H1 (cell line): ENCODE measurements around the gene ANAPC13. TPM values are rescaled to one million over a fixed set of nuclear protein-coding genes. Genes with fewer than 3 reads are reported as not detected.

Experiments
- CTCF ChIA-PET: fragments of 300-600 bp; sonication (Branson Sonifier 250); formaldehyde crosslinking; loops from one replicate; lab custom pipeline; 2021; ENCODE audit not compliant: partially characterized antibody; lab: Charles Lee
- POLR2A ChIA-PET: fragments of 300-600 bp; sonication (Branson Sonifier 250); formaldehyde crosslinking; loops from one replicate; lab custom pipeline; 2021; ENCODE audit warnings: inconsistent platforms; ENCODE audit not compliant: partially characterized antibody; lab: Charles Lee
- DNase-seq, 2 experiments: peaks; one replicate each; pipeline versions ENCODE4 v3.0.0 to v3.0.0-alpha.2; 2010 to 2022; ENCODE audit warnings: low spot score in 2 of 2, low read depth in 1 of 2, mixed read lengths in 1 of 2
- FAIRE-seq: peaks from 2 replicates; lab custom pipeline; 2011; peaks lifted over from hg19 to GRCh38; lab: Jason Lieb, UNC
- H2AFZ ChIP-seq: 2 replicates; pipeline ENCODE4 v1.8.1; 2012; ENCODE audit warnings: low read length, inconsistent platforms
- H2AK5ac ChIP-seq: 2 replicates; pipeline ENCODE4 v1.6.1; 2013; ENCODE audit warnings: low read depth, low read length
- H2BK120ac ChIP-seq: replicated peaks from 2 replicates; pipeline ENCODE3; 2013; ENCODE audit warnings: low read depth, low read length, inconsistent platforms
- H2BK12ac ChIP-seq: 2 replicates; pipeline ENCODE4 v1.6.1; 2013; ENCODE audit warnings: low read depth, low read length
- H2BK15ac ChIP-seq: 2 replicates; pipeline ENCODE4 v1.6.1; 2013; ENCODE audit warnings: low read length
- H2BK20ac ChIP-seq: 2 replicates; pipeline ENCODE4 v1.6.1; 2013; ENCODE audit warnings: low read length
- H2BK5ac ChIP-seq: 2 replicates; pipeline ENCODE4 v1.6.1; 2013; ENCODE audit warnings: low read depth, low read length
- H3K14ac ChIP-seq: 2 replicates; pipeline ENCODE4 v1.6.1; 2013; ENCODE audit warnings: inconsistent platforms; ENCODE audit not compliant: insufficient read length
- H3K18ac ChIP-seq: 2 replicates; pipeline ENCODE4 v1.6.1; 2013; ENCODE audit warnings: low read length; ENCODE audit errors: extremely low read depth
- H3K23ac ChIP-seq: 2 replicates; pipeline ENCODE4 v1.6.1; 2013; ENCODE audit warnings: inconsistent platforms; ENCODE audit not compliant: insufficient read length
- H3K23me2 ChIP-seq: 2 replicates; pipeline ENCODE4 v1.6.1; 2013; ENCODE audit warnings: low read depth, low read length
- H3K27ac ChIP-seq: 2 replicates; pipeline ENCODE4 v1.6.1; 2011; ENCODE audit warnings: low read depth, low read length, inconsistent platforms
- H3K27me3 ChIP-seq, 4 experiments: replicated peaks in 1 of 4; 1 replicate in 1 of 4; 2 replicates in 3 of 4; pipeline versions ENCODE4 v1.6.1 to v1.8.1; 2011 to 2013; ENCODE audit warnings: low read length in 3 of 4, mild to moderate bottlenecking in 3 of 4, inconsistent platforms in 2 of 4, mixed read lengths in 2 of 4, moderate library complexity in 1 of 4; ENCODE audit not compliant: control insufficient read depth in 3 of 4, insufficient read depth in 3 of 4; ENCODE audit errors: extremely low read depth in 1 of 4
- H3K36me3 ChIP-seq, 4 experiments: 2 replicates each; pipeline versions ENCODE4 v1.6.1 to v1.8.1; 2011 to 2013; ENCODE audit warnings: mild to moderate bottlenecking in 4 of 4, low read length in 3 of 4, moderate library complexity in 2 of 4, control low read depth in 1 of 4, inconsistent platforms in 1 of 4; ENCODE audit not compliant: insufficient read depth in 4 of 4, control insufficient read depth in 2 of 4
- H3K4ac ChIP-seq: replicated peaks from 2 replicates; pipeline ENCODE3; 2013; ENCODE audit warnings: low read length, low read depth, mixed read lengths, inconsistent platforms; ENCODE audit not compliant: insufficient read length
- H3K4me1 ChIP-seq, 4 experiments: replicated peaks in 1 of 4; 1 replicate in 1 of 4; 2 replicates in 3 of 4; pipeline versions ENCODE4 v1.6.1 to v1.8.1; 2011 to 2013; ENCODE audit warnings: low read length in 3 of 4, inconsistent platforms in 2 of 4, mixed read lengths in 1 of 4; ENCODE audit not compliant: insufficient read depth in 4 of 4, control insufficient read depth in 3 of 4
- H3K4me2 ChIP-seq, 2 experiments: 2 replicates each; pipeline versions ENCODE4 v1.6.1 to v1.8.1; 2011 to 2013; ENCODE audit warnings: low read depth in 2 of 2, low read length in 2 of 2, control low read depth in 1 of 2, inconsistent platforms in 1 of 2, mild to moderate bottlenecking in 1 of 2; ENCODE audit not compliant: insufficient read depth in 1 of 2
- H3K4me3 ChIP-seq, 4 experiments: fragments of 200-600, 300-600 bp in 1 of 4; sonication (generic), shearing (Covaris generic), sonication (Bioruptor Twin) in 1 of 4; 2 replicates each; pipeline versions ENCODE4 v1.5.1 to v1.8.1; 2011 to 2016; ENCODE audit warnings: low read length in 4 of 4, low read depth in 3 of 4, control low read depth in 2 of 4, inconsistent platforms in 2 of 4, mild to moderate bottlenecking in 2 of 4, mixed read lengths in 1 of 4, moderate library complexity in 1 of 4; ENCODE audit not compliant: insufficient read depth in 2 of 4; ENCODE audit errors: extremely low read depth in 1 of 4
- H3K56ac ChIP-seq: replicated peaks from 2 replicates; pipeline ENCODE3; 2013; ENCODE audit warnings: low read depth, mild to moderate bottlenecking, mixed read lengths, low read length, inconsistent platforms; ENCODE audit not compliant: insufficient read length
- H3K79me1 ChIP-seq: 2 replicates; pipeline ENCODE4 v1.6.1; 2013; ENCODE audit warnings: low read depth, low read length, control low read depth
- H3K79me2 ChIP-seq, 2 experiments: 2 replicates each; pipeline versions ENCODE4 v1.6.1 to v1.8.1; 2012 to 2013; ENCODE audit warnings: low read length in 2 of 2, mild to moderate bottlenecking in 2 of 2, inconsistent platforms in 1 of 2; ENCODE audit not compliant: insufficient read depth in 2 of 2, control insufficient read depth in 1 of 2
- H3K9ac ChIP-seq, 4 experiments: replicated peaks in 1 of 4; 1 replicate in 1 of 4; 2 replicates in 3 of 4; pipeline versions ENCODE4 v1.6.1 to v1.8.1; 2011 to 2013; ENCODE audit warnings: low read depth in 3 of 4, low read length in 3 of 4, control low read depth in 2 of 4, mild to moderate bottlenecking in 2 of 4, moderate library complexity in 2 of 4, inconsistent platforms in 1 of 4; ENCODE audit errors: extremely low read depth in 1 of 4
- H3K9me3 ChIP-seq, 2 experiments: 2 replicates each; pipeline versions ENCODE4 v1.6.1 to v1.8.1; 2012 to 2013; ENCODE audit warnings: mild to moderate bottlenecking in 2 of 2, moderate library complexity in 2 of 2, control low read depth in 1 of 2, inconsistent platforms in 1 of 2, low read depth in 1 of 2, low read length in 1 of 2, mixed read lengths in 1 of 2; ENCODE audit not compliant: insufficient read depth in 2 of 2
- H4K20me1 ChIP-seq, 2 experiments: replicated peaks in 1 of 2; 2 replicates each; pipeline versions ENCODE3 to v1.8.1; 2011 to 2013; ENCODE audit warnings: inconsistent platforms in 2 of 2, low read length in 2 of 2, mild to moderate bottlenecking in 1 of 2; ENCODE audit not compliant: insufficient read depth in 2 of 2, control insufficient read depth in 1 of 2
- H4K5ac ChIP-seq: 2 replicates; pipeline ENCODE4 v1.6.1; 2013; ENCODE audit warnings: low read length, low read depth, mixed read lengths, inconsistent platforms; ENCODE audit not compliant: insufficient read length
- H4K8ac ChIP-seq: 2 replicates; pipeline ENCODE4 v1.8.0; 2013; ENCODE audit warnings: mild to moderate bottlenecking, moderate library complexity, low read length, inconsistent platforms; ENCODE audit not compliant: insufficient read depth; ENCODE audit errors: extremely low read depth
- H4K91ac ChIP-seq: replicated peaks from 2 replicates; pipeline ENCODE3; 2013; ENCODE audit warnings: low read length, mixed read lengths, inconsistent platforms; ENCODE audit not compliant: insufficient read length
- CEBPB ChIP-seq: IDR thresholded peaks from 2 replicates; pipeline ENCODE4 v1.6.1; 2012; ENCODE audit warnings: low read depth, low read length
- E2F6 ChIP-seq: IDR thresholded peaks from 2 replicates; pipeline ENCODE4 v1.6.1; 2012; ENCODE audit warnings: inconsistent platforms
- WGBS, 2 experiments: shearing (Covaris generic) in 1 of 2; methylation state at CpG; one replicate each; pipeline versions ENCODE4 v1.1.6 to v1.1.7; 2013 to 2015; ENCODE audit warnings: low lambda C conversion rate in 2 of 2, mixed read lengths in 2 of 2, inconsistent platforms in 1 of 2, low coverage in 1 of 2, missing lambda C conversion rate in 1 of 2; ENCODE audit not compliant: insufficient replicate concordance in 2 of 2, insufficient coverage in 1 of 2, insufficient read length in 1 of 2; ENCODE audit errors: extremely low coverage in 1 of 2, missing lambda C conversion rate in 1 of 2; 5-methylcytosine and 5-hydroxymethylcytosine counted together
- polyA plus RNA-seq, 7 experiments: library from polyadenylated mRNA; depleted of rRNA in 3 of 7; stranded (reverse) in 5 of 7; unstranded in 2 of 7; fragments of >200 nt in 5 of 7; fragments of 200-250 nt in 2 of 7; gene quantifications; 1 replicate in 5 of 7; 2 replicates in 1 of 7; 4 replicates in 1 of 7; pipeline versions ENCODE4 v1.2.1 to v1.2.3, GENCODE V29; 2011 to 2013; ENCODE audit warnings: missing spikeins in 2 of 7, mixed read lengths in 2 of 7
- total RNA-seq: library from RNA; stranded (reverse); fragmentation: NEBNext Ultra II Directional; extraction: Animal tissue kit (Norgen Biotek cat#: 25700); gene quantifications from 2 replicates; pipeline ENCODE4 v1.2.1, GENCODE V29; 2021

ANAPC13 gene
- total and polyA plus RNA-seq, 2 of the 8 experiments (the other 6 are each of a cell fraction or from before 2014, with no cell fraction given): 33.3 to 34.0 TPM

- no peak overlapping the region for H2BK120ac ChIP-seq
- no peaks in the 10 kb centered on the region for H3K23me2 ChIP-seq
- H2BK15ac ChIP-seq: no peak overlapping the region
- no peak overlapping the region for H3K23ac ChIP-seq
- no peak overlapping the region for H3K4ac ChIP-seq
- H3K79me1 ChIP-seq: peaks cover 5% of the 10 kb centered on the region; the same call in 1 of the 2 replicates
- no peak overlapping the region for H3K9ac ChIP-seq
- DNase-seq (no peak), FAIRE-seq (peak; percentile 13)
- H4K5ac ChIP-seq: no peak overlapping the region
- H3K79me2 ChIP-seq: peaks cover 0 to 22% of the 10 kb centered on the region in 2 experiments; a peak in 2 of 4 replicates
- H2AFZ ChIP-seq: no peak overlapping the region
- no peak overlapping the region for H3K27ac ChIP-seq
- no peak overlapping the region for H2BK20ac ChIP-seq
- no peak overlapping the region for H3K14ac ChIP-seq
- no peaks in the 10 kb centered on the region for H3K9me3 ChIP-seq
- H3K4me1 ChIP-seq: no peaks in the 10 kb centered on the region
- H4K91ac ChIP-seq: no peak overlapping the region
- H3K56ac ChIP-seq: no peak overlapping the region
- H2BK12ac ChIP-seq: no peak overlapping the region
- ChIA-PET CTCF (interaction anchor here (0.6 to 1.5 kb wide), 2 partner anchors 10 to 32 kb away, joined by 3 to 6 read pairs; no protein-coding TSS in a partner anchor), POLR2A (no interaction called here)
- H3K36me3 ChIP-seq: no peaks in the 10 kb centered on the region; a peak in 1 of 8 replicates
- no peak overlapping the region for H4K8ac ChIP-seq
- no peak overlapping the region for H3K4me3 ChIP-seq
- H2BK5ac ChIP-seq: no peak overlapping the region
- peaks cover 0 to 4% of the 10 kb centered on the region in 2 experiments for H4K20me1 ChIP-seq
- no peak overlapping the region for H3K18ac ChIP-seq
- 92% methylated on average over 1 of the region's 1 CpG; no CpG with 5 or more reads in 1 of the 2 experiments for WGBS, 2 experiments
- H2AK5ac ChIP-seq: no peak overlapping the region
- H3K27me3 ChIP-seq: no peaks in the 10 kb centered on the region
- H3K4me2 ChIP-seq: no peak overlapping the region
- TF ChIP-seq E2F6 (no peak), CEBPB (no peak)
Measured at GRCh38 chr3:134503266-134503665, 17.5 kb upstream of the ANAPC13 start.
